ENCODE measurements around the gene KCND2. TPM values are rescaled to one million over a fixed set of nuclear protein-coding genes. Genes with fewer than 3 reads are reported as not detected.

KCND2 gene
- total and polyA plus RNA-seq, 2 donors from 2014 or later = 0.19 TPM; not detected in 1

GRCh38 chr7:120421151-120421651 lies 148.2 kb downstream of the KCND2 start:
- H3K27me3 ChIP-seq (ENCODE audit: control insufficient read depth, insufficient read depth, low read length) = no peaks in the 10 kb centered on the region
- H3K27ac ChIP-seq (ENCODE audit: low read depth in 2 of 2, low read length in 2 of 2) = no peak overlapping the region
- no peak overlapping the region for H3K9ac ChIP-seq (ENCODE audit: low read length in 3 of 3)
- H3K36me3 ChIP-seq (ENCODE audit: control insufficient read depth in 2 of 3, insufficient read depth in 3 of 3, low read length in 3 of 3) = no peaks in the 10 kb centered on the region
- H3K4me1 ChIP-seq (ENCODE audit: control insufficient read depth in 2 of 3, insufficient read depth in 2 of 3, low read depth in 1 of 3, low read length in 3 of 3) = no peaks in the 10 kb centered on the region
- TF ChIP-seq CTCF (IDR thresholded peaks at IDR 0.05; ENCODE audit: borderline replicate concordance, extremely low read depth, insufficient read depth) = no peak
- intact Hi-C loops (cut with DNase I) = no loop called here
- no peak for FAIRE-seq
- H3K4me3 ChIP-seq (ENCODE audit: low read length in 3 of 3) = no peak overlapping the region
- DNase-seq = no peak
- no peaks in the 10 kb centered on the region for H3K9me3 ChIP-seq (ENCODE audit: control insufficient read depth in 2 of 3, insufficient read depth in 1 of 3, low read length in 3 of 3)

GRCh38 chr7:120431016-120431415 lies 158.0 kb downstream of the KCND2 start:
- no peaks in the 10 kb centered on the region for H3K4me1 ChIP-seq (ENCODE audit: control insufficient read depth in 2 of 3, insufficient read depth in 2 of 3, low read depth in 1 of 3, low read length in 3 of 3)
- no peaks in the 10 kb centered on the region for H3K9me3 ChIP-seq (ENCODE audit: control insufficient read depth in 2 of 3, insufficient read depth in 1 of 3, low read length in 3 of 3)
- FAIRE-seq (no peak), DNase-seq (no peak)
- H3K9ac ChIP-seq (ENCODE audit: low read length in 3 of 3) = no peak overlapping the region
- TF ChIP-seq CTCF (IDR thresholded peaks at IDR 0.05; ENCODE audit: borderline replicate concordance, extremely low read depth, insufficient read depth) = no peak
- H3K36me3 ChIP-seq (ENCODE audit: control insufficient read depth in 2 of 3, insufficient read depth in 3 of 3, low read length in 3 of 3) = no peaks in the 10 kb centered on the region
- H3K4me3 ChIP-seq (ENCODE audit: low read length in 3 of 3) = no peak overlapping the region
- no peaks in the 10 kb centered on the region for H3K27me3 ChIP-seq (ENCODE audit: control insufficient read depth, insufficient read depth, low read length)
- no peak overlapping the region for H3K27ac ChIP-seq (ENCODE audit: low read depth in 2 of 2, low read length in 2 of 2)
- intact Hi-C loops (cut with DNase I) = no loop called here

- no peak for FAIRE-seq
- intact Hi-C loops (cut with DNase I) = no loop called here
Measured at GRCh38 chr7:120436487-120437060, 163.6 kb downstream of the KCND2 start.

More at GRCh38 chr7:120436487-120437060, 163.6 kb downstream of the KCND2 start:
- DNase-seq = no peak
- no peak for TF ChIP-seq CTCF (IDR thresholded peaks at IDR 0.05; ENCODE audit: borderline replicate concordance, extremely low read depth, insufficient read depth)
- Histone ChIP-seq H3K27me3 (ENCODE audit: control insufficient read depth, insufficient read depth, low read length) (no peaks in the 10 kb centered on the region), H3K4me3 (ENCODE audit: low read length in 3 of 3) (no peak overlapping the region), H3K9ac (ENCODE audit: low read length in 3 of 3) (no peak overlapping the region), H3K4me1 (ENCODE audit: control insufficient read depth in 2 of 3, insufficient read depth in 2 of 3, low read depth in 1 of 3, low read length in 3 of 3) (no peaks in the 10 kb centered on the region), H3K36me3 (ENCODE audit: control insufficient read depth in 2 of 3, insufficient read depth in 3 of 3, low read length in 3 of 3) (no peaks in the 10 kb centered on the region), H3K27ac (ENCODE audit: low read depth in 2 of 2, low read length in 2 of 2) (no peak overlapping the region), H3K9me3 (ENCODE audit: control insufficient read depth in 2 of 3, insufficient read depth in 1 of 3, low read length in 3 of 3) (no peaks in the 10 kb centered on the region)
